ENCODE measurements around the gene XRCC5. TPM values are rescaled to one million over a fixed set of nuclear protein-coding genes. Genes with fewer than 3 reads are reported as not detected.
"Not testable (repeated sequence)": the region's sequence is repeated elsewhere in the genome, so short reads cannot be mapped to it uniquely, and the experiment has no call there.

Gene XRCC5
- total and polyA plus RNA-seq, 4 experiments from 2014 or later = 235 to 348 (median 273) TPM

DNA sequence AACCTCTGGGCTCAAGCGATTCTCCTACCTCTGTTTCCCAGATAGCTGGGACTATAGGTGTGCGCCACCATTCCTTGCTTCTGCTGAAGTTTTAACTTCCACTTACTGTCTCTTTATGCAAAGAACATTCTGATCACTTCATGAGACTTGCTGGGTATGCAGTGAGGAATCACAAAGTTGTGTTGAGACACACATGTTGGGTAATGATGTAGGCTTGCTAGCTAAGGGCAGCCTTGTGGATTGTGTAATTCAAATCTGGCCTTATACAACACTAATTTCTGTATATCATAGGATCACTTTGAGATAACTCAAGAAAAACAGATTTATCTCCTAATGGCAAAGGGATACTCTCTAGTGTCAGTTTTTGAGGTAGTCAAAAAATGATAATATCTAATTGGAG, 24.2 kb downstream of the XRCC5 start:
- Mint-ChIP-seq H3K27ac (peak overlapping the region in 6 of 7 donors; percentile 17 to 81 (median 51)), H3K4me3 (no peak overlapping the region), H3K36me3 (peaks cover 78 to 89% of the 10 kb centered on the region in 2 donors), H3K4me1 (peaks cover 43 to 50% (median 46%) of the 10 kb centered on the region in 4 donors), H3K9me3 (no peaks in the 10 kb centered on the region), H3K27me3 (no peaks in the 10 kb centered on the region)
- Histone ChIP-seq H3K27ac (ENCODE audit: low read depth, low read length) (no peak overlapping the region), H3K4me3 (ENCODE audit: low read length in 2 of 2) (no peak overlapping the region), H3K9me3 (ENCODE audit: control insufficient read depth in 1 of 2, low read length in 2 of 2) (no peaks in the 10 kb centered on the region), H3K27me3 (ENCODE audit: insufficient read depth, low read length) (no peaks in the 10 kb centered on the region), H3K4me1 (ENCODE audit: insufficient read depth, low read length) (peaks cover 39% of the 10 kb centered on the region), H3K36me3 (ENCODE audit: insufficient read depth, low read length) (peaks cover 85% of the 10 kb centered on the region)
- ChIA-PET POLR2A (ENCODE audit: partially characterized antibody) (interaction anchor here (1.3 kb wide), 1 partner anchor 19 kb away, joined by 3 read pairs; no protein-coding TSS in a partner anchor), CTCF (ENCODE audit: partially characterized antibody) (interaction anchor here (0.8 to 1.1 kb wide), 3 partner anchors 10 to 99 kb away, joined by 3 to 4 read pairs (median 3); no protein-coding TSS in a partner anchor)
- DNase-seq = no peak
- intact Hi-C loops (cut with micrococcal nuclease) = no loop called here

DNA sequence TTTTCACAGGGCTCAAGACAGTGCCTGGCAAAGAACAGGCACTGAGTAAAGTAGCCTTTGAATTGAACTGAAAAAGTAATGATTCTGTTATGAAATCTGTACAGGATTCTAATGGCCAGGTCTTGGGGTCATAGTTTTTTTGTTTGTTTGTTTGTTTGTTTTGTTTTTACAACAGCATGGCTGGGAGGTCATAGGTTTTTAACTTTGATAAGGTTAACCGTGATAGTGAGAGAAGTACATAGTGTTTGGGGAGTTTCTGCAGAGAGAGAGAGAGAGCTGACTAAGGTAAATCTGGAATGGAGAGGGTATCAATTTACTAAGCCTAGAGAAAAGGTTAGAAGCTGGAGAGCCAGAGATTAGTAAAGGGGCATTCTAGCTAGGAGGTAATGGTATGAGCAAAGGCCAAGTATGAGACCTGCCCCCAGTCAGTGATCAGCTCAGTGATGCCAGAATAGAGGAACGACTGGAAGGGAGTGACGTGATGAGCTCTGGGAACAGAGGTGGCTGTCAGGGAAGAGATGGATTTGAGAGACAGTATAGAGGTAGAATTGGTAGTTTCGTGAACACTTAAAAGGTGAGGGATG, 25.9 kb downstream of the XRCC5 start:
- peaks cover 86 to 90% of the 10 kb centered on the region in 2 donors for H3K36me3 Mint-ChIP-seq
- H3K4me1 ChIP-seq (ENCODE audit: insufficient read depth, low read length) = peaks cover 28% of the 10 kb centered on the region
- peaks cover 37 to 47% (median 39%) of the 10 kb centered on the region in 4 donors for H3K4me1 Mint-ChIP-seq
- no peaks in the 10 kb centered on the region for H3K9me3 Mint-ChIP-seq
- no peaks in the 10 kb centered on the region for H3K27me3 Mint-ChIP-seq
- H3K27ac ChIP-seq (ENCODE audit: low read depth, low read length) = no peak overlapping the region
- POLR2A ChIA-PET (ENCODE audit: partially characterized antibody) = interaction anchor here (1.0 kb wide), 1 partner anchor 27 kb away, joined by 3 read pairs; the partner anchor contains the start of gene XRCC5
- H3K4me3 ChIP-seq (ENCODE audit: low read length in 2 of 2) = no peak overlapping the region
- DNase-seq = no peak
- CTCF ChIA-PET (ENCODE audit: partially characterized antibody) = interaction anchor here (1.2 to 3.1 kb wide), 2 partner anchors 21 to 101 kb away, joined by 3 to 11 read pairs; no protein-coding TSS in a partner anchor
- no peaks in the 10 kb centered on the region for H3K27me3 ChIP-seq (ENCODE audit: insufficient read depth, low read length)
- intact Hi-C loops (cut with micrococcal nuclease) = no loop called here
- H3K27ac Mint-ChIP-seq = peak overlapping the region in 5 of 7 donors; percentile 14 to 89 (median 76)
- peak overlapping the region in 1 of 8 donors; percentile 70 for H3K4me3 Mint-ChIP-seq
- no peaks in the 10 kb centered on the region for H3K9me3 ChIP-seq (ENCODE audit: control insufficient read depth in 1 of 2, low read length in 2 of 2)
- peaks cover 89% of the 10 kb centered on the region for H3K36me3 ChIP-seq (ENCODE audit: insufficient read depth, low read length)

DNA sequence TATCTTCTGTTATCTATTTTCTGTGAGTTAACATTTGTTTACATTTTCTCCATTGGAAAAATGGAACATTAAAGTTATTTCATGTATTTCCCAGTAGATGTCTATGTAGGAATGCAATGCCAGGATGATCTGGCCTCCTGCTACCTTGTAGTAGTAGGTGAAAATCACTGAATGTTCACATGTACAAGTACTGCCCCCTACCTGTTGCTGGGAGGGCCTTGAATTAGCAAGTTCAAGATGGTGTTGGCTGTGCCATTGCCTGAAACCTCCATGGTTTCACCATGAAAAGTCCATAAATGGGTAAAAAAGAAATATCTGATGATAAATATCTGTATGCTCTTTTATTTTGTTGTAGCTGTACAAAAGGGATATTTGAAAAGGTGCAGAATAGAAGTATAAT, 30.7 kb downstream of the XRCC5 start:
- peaks cover 73 to 75% of the 10 kb centered on the region in 2 donors for H3K36me3 Mint-ChIP-seq
- intact Hi-C loops (cut with micrococcal nuclease) = loop anchor here (1.0 kb wide), 1 partner anchor 106 kb away; no protein-coding TSS in a partner anchor
- H3K9me3 Mint-ChIP-seq = no peaks in the 10 kb centered on the region
- DNase-seq = peak; percentile 30 to 58 (median 39)
- no peak overlapping the region for H3K27ac ChIP-seq (ENCODE audit: low read depth, low read length)
- H3K4me1 Mint-ChIP-seq = peaks cover 0 to 17% (median 14%) of the 10 kb centered on the region in 4 donors
- no peak overlapping the region for H3K4me3 Mint-ChIP-seq
- H3K27me3 Mint-ChIP-seq = no peaks in the 10 kb centered on the region
- CTCF ChIA-PET (ENCODE audit: partially characterized antibody) = interaction anchor here (1.0 to 3.3 kb wide), 17 partner anchors 9 to 265 kb away, joined by 3 to 40 read pairs (median 4); partner anchors contain the start of gene XRCC5
- POLR2A ChIA-PET (ENCODE audit: partially characterized antibody) = interaction anchor here (0.9 kb wide), 1 partner anchor 17 kb away, joined by 3 read pairs; no protein-coding TSS in a partner anchor
- H3K36me3 ChIP-seq (ENCODE audit: insufficient read depth, low read length) = peaks cover 72% of the 10 kb centered on the region
- no peaks in the 10 kb centered on the region for H3K9me3 ChIP-seq (ENCODE audit: control insufficient read depth in 1 of 2, low read length in 2 of 2)
- no peak overlapping the region for H3K4me3 ChIP-seq (ENCODE audit: low read length in 2 of 2)
- H3K27ac Mint-ChIP-seq = peak overlapping the region in 3 of 7 donors; percentile 56 to 73 (median 57)
- no peaks in the 10 kb centered on the region for H3K27me3 ChIP-seq (ENCODE audit: insufficient read depth, low read length)
- H3K4me1 ChIP-seq (ENCODE audit: insufficient read depth, low read length) = no peaks in the 10 kb centered on the region

DNA sequence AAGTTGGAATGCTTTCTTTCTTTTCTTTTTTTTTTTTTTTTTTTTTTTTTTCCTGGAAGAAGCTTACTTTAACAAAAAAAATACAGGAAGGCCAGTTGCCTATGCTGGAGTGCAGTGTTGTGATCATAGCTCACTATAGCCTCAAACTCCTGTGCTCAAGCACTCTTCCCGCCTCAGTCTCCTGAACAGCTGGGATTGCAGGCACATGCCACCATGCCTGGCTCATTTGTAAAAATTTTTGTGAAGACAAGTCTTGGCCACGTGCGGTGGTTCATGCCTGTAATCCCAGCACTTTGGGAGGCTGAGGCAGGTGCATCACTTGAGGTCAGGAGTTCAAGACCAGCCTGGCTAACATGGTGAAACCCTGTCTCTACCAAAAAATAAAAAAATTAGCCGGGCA, 32.4 kb downstream of the XRCC5 start:
- H3K27ac Mint-ChIP-seq; intact Hi-C loops (cut with micrococcal nuclease); H3K27ac ChIP-seq (ENCODE audit: low read depth, low read length); H3K9me3 ChIP-seq (ENCODE audit: control insufficient read depth in 1 of 2, low read length in 2 of 2); H3K27me3 Mint-ChIP-seq; H3K4me1 ChIP-seq (ENCODE audit: insufficient read depth, low read length); H3K27me3 ChIP-seq (ENCODE audit: insufficient read depth, low read length); H3K4me3 Mint-ChIP-seq; H3K9me3 Mint-ChIP-seq; H3K4me3 ChIP-seq (ENCODE audit: low read length in 2 of 2); DNase-seq: not testable (repeated sequence)
- Mint-ChIP-seq H3K4me1 (peaks cover under 1 to 10% (median 7%) of the 10 kb centered on the region in 4 donors), H3K36me3 (peaks cover 61 to 62% of the 10 kb centered on the region in 2 donors)
- ChIA-PET CTCF (ENCODE audit: partially characterized antibody) (interaction anchor here (0.9 to 3.3 kb wide), 15 partner anchors 8 to 263 kb away, joined by 3 to 40 read pairs (median 5); no protein-coding TSS in a partner anchor), POLR2A (ENCODE audit: partially characterized antibody) (interaction anchor here (1.1 kb wide), 1 partner anchor 8 kb away, joined by 3 read pairs; no protein-coding TSS in a partner anchor)
- H3K36me3 ChIP-seq (ENCODE audit: insufficient read depth, low read length) = peaks cover 59% of the 10 kb centered on the region

GRCh38 chr2:216142540-216142939, 33.4 kb downstream of the XRCC5 start:
- Mint-ChIP-seq H3K9me3 (no peaks in the 10 kb centered on the region), H3K4me1 (peaks cover 4 to 13% (median 11%) of the 10 kb centered on the region in 4 donors), H3K27me3 (no peaks in the 10 kb centered on the region), H3K36me3 (peaks cover 63 to 64% of the 10 kb centered on the region in 2 donors), H3K4me3 (no peak overlapping the region), H3K27ac (peak overlapping the region in 3 of 7 donors; percentile 33 to 58 (median 52))
- H3K4me3 ChIP-seq (ENCODE audit: low read length in 2 of 2) = no peak overlapping the region
- H3K27ac ChIP-seq (ENCODE audit: low read depth, low read length) = no peak overlapping the region
- ChIA-PET CTCF (ENCODE audit: partially characterized antibody) (interaction anchor here (1.0 to 3.3 kb wide), 3 partner anchors 11 to 109 kb away, joined by 4 to 40 read pairs (median 4); no protein-coding TSS in a partner anchor), POLR2A (ENCODE audit: partially characterized antibody) (interaction anchor here (0.9 kb wide), 1 partner anchor 61 kb away, joined by 3 read pairs; the partner anchor contains the start of genes PECR and TMEM169)
- intact Hi-C loops (cut with micrococcal nuclease) = no loop called here
- H3K9me3 ChIP-seq (ENCODE audit: control insufficient read depth in 1 of 2, low read length in 2 of 2) = no peaks in the 10 kb centered on the region
- H3K4me1 ChIP-seq (ENCODE audit: insufficient read depth, low read length) = no peaks in the 10 kb centered on the region
- no peak for DNase-seq
- no peaks in the 10 kb centered on the region for H3K27me3 ChIP-seq (ENCODE audit: insufficient read depth, low read length)
- peaks cover 56% of the 10 kb centered on the region for H3K36me3 ChIP-seq (ENCODE audit: insufficient read depth, low read length)

- peaks cover 54% of the 10 kb centered on the region for H3K36me3 ChIP-seq (ENCODE audit: insufficient read depth, low read length)
- H3K27me3 ChIP-seq (ENCODE audit: insufficient read depth, low read length) = no peaks in the 10 kb centered on the region
- no peak overlapping the region for H3K4me3 ChIP-seq (ENCODE audit: low read length in 2 of 2)
- H3K9me3 ChIP-seq (ENCODE audit: control insufficient read depth in 1 of 2, low read length in 2 of 2) = no peaks in the 10 kb centered on the region
- no peak overlapping the region for H3K27ac Mint-ChIP-seq
- H3K4me1 ChIP-seq (ENCODE audit: insufficient read depth, low read length) = no peaks in the 10 kb centered on the region
- intact Hi-C loops (cut with micrococcal nuclease) = no loop called here
- H3K27me3 Mint-ChIP-seq = no peaks in the 10 kb centered on the region
- DNase-seq = no peak
- no peak overlapping the region for H3K27ac ChIP-seq (ENCODE audit: low read depth, low read length)
- ChIA-PET CTCF (ENCODE audit: partially characterized antibody) (no interaction called here), POLR2A (ENCODE audit: partially characterized antibody) (no interaction called here)
- no peak overlapping the region for H3K4me3 Mint-ChIP-seq
- H3K9me3 Mint-ChIP-seq = no peaks in the 10 kb centered on the region
- peaks cover 62 to 63% of the 10 kb centered on the region in 2 donors for H3K36me3 Mint-ChIP-seq
- H3K4me1 Mint-ChIP-seq = peaks cover 2 to 13% (median 10%) of the 10 kb centered on the region in 4 donors
Observed at GRCh38 chr2:216144372-216144771, 35.2 kb downstream of the XRCC5 start.

DNA sequence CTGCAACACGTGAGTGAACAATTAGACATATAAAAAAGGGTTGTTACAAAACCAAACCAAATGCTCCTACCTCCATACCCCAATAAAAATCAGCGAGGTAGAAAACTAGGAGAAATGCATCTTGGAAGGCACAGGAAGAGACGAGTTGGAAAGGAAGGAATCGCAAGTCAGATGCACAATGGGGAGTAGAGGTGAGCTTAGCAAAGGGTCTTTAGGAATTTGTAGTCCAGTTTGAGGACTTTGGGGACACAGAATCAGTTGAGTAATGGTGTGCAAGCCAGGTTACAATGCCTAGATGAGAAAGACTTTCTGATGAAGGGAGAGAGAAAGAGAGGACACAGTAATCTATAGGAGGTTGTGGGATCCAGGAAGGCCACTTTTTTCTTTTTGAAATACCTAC, 35.7 kb downstream of the XRCC5 start:
- intact Hi-C loops (cut with micrococcal nuclease) = no loop called here
- H3K4me1 Mint-ChIP-seq = peaks cover 2 to 13% (median 10%) of the 10 kb centered on the region in 4 donors
- no peaks in the 10 kb centered on the region for H3K27me3 ChIP-seq (ENCODE audit: insufficient read depth, low read length)
- no peaks in the 10 kb centered on the region for H3K27me3 Mint-ChIP-seq
- no peak overlapping the region for H3K27ac ChIP-seq (ENCODE audit: low read depth, low read length)
- H3K9me3 Mint-ChIP-seq = no peaks in the 10 kb centered on the region
- peaks cover 54% of the 10 kb centered on the region for H3K36me3 ChIP-seq (ENCODE audit: insufficient read depth, low read length)
- no peak overlapping the region for H3K4me3 Mint-ChIP-seq
- ChIA-PET POLR2A (ENCODE audit: partially characterized antibody) (no interaction called here), CTCF (ENCODE audit: partially characterized antibody) (interaction anchor here (1.4 kb wide), 1 partner anchor 260 kb away, joined by 4 read pairs; no protein-coding TSS in a partner anchor)
- H3K27ac Mint-ChIP-seq = no peak overlapping the region
- no peaks in the 10 kb centered on the region for H3K4me1 ChIP-seq (ENCODE audit: insufficient read depth, low read length)
- no peak overlapping the region for H3K4me3 ChIP-seq (ENCODE audit: low read length in 2 of 2)
- DNase-seq = no peak
- H3K36me3 Mint-ChIP-seq = peaks cover 62 to 63% of the 10 kb centered on the region in 2 donors
- H3K9me3 ChIP-seq (ENCODE audit: control insufficient read depth in 1 of 2, low read length in 2 of 2) = no peaks in the 10 kb centered on the region
